ENCODE measurements around the gene COPG1. TPM values are rescaled to one million over a fixed set of nuclear protein-coding genes. Genes with fewer than 3 reads are reported as not detected.

Gene COPG1
- total and polyA plus RNA-seq, 2 experiments from 2014 or later, result 50.0 to 106 TPM

DNA sequence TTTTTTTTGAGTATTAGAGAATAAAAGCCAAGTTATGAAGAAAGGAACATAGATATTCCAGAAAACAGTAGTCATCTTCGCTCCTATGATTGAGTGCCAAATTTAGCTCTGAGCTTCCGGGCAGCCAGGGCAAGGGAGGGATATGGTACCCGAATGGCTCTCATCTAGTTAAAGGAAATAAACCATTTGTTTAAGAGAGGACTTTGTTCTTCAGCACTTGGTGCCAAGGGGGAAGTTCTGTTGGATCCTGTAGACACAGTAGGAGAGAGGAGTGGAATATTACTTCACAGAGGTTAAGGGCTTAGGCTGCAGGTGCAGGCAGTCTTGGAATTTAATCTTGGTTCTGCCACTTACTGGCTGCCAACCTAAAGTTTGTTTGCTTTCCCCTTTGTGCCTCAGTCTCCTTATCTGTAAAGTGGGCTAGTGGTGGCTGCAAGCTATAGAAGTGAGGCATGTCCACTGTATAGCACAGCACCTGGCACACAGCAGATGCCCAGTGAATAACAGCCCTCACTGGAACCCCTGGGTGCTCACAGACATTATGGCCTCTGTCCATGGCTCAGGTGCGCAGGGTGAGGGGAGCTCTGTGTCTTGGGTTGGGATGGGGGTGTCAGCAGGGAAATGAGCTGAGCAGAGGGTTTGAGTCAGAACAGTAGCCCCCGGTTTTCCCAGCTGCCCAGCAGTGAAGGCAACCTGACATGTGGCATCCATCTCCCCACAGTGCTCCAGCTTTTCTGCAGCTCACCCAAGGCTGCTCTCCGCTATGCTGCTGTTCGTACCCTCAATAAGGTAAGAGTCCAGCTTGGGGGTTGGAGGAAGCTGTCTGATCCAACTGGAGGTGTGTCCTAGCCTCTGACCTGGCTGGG, 10.4 kb downstream of the COPG1 start:
- no peak overlapping the region for H3K27ac Mint-ChIP-seq
- no peak overlapping the region for H3K4me3 Mint-ChIP-seq
- H3K9me3 Mint-ChIP-seq, result no peaks in the 10 kb centered on the region
- no peak overlapping the region for H3K4me3 ChIP-seq
- peaks cover 3% of the 10 kb centered on the region for H3K27me3 Mint-ChIP-seq (ENCODE audit: insufficient read depth, low read depth, poor library complexity)
- H3K4me1 Mint-ChIP-seq, result no peaks in the 10 kb centered on the region
- DNase-seq (ENCODE audit: low spot score), result no peak
- peaks cover 87% of the 10 kb centered on the region for H3K36me3 Mint-ChIP-seq (ENCODE audit: low read depth)
- H3K27me3 ChIP-seq (ENCODE audit: insufficient read depth), result no peaks in the 10 kb centered on the region
- no peak for ATAC-seq
- H3F3A ChIP-seq (replicated peaks; ENCODE audit: low read depth), result no peaks in the 10 kb centered on the region
- H3K4me2 ChIP-seq, result no peak overlapping the region
- H3K9me2 ChIP-seq (ENCODE audit: insufficient read depth), result no peaks in the 10 kb centered on the region
- H3K4me1 ChIP-seq (ENCODE audit: insufficient read depth), result no peaks in the 10 kb centered on the region
- H3K79me2 ChIP-seq (replicated peaks; ENCODE audit: insufficient read depth), result no peaks in the 10 kb centered on the region
- peaks cover 40% of the 10 kb centered on the region for H3K36me3 ChIP-seq (ENCODE audit: insufficient read depth)
- no peaks in the 10 kb centered on the region; the same call in 1 of the 2 replicates for H4K20me1 ChIP-seq (replicated peaks; ENCODE audit: insufficient read depth)
- H2AFZ ChIP-seq, result no peak overlapping the region
- TF ChIP-seq, protein P1, sequence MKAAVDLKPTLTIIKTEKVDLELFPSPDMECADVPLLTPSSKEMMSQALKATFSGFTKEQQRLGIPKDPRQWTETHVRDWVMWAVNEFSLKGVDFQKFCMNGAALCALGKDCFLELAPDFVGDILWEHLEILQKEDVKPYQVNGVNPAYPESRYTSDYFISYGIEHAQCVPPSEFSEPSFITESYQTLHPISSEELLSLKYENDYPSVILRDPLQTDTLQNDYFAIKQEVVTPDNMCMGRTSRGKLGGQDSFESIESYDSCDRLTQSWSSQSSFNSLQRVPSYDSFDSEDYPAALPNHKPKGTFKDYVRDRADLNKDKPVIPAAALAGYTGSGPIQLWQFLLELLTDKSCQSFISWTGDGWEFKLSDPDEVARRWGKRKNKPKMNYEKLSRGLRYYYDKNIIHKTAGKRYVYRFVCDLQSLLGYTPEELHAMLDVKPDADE (IDR thresholded peaks at IDR 0.05), result no peak
- no peak for TF ChIP-seq STAT1 (IDR thresholded peaks at IDR 0.05; ENCODE audit: unreplicated experiment)
- no peak for TF ChIP-seq POLR2AphosphoS5 (IDR thresholded peaks at IDR 0.05; ENCODE audit: low read depth)
- no peak for TF ChIP-seq NANOG (IDR thresholded peaks at IDR 0.05; ENCODE audit: borderline replicate concordance)
- no peak for TF ChIP-seq EZH2 (IDR thresholded peaks at IDR 0.05; ENCODE audit: low read depth, unreplicated experiment)
- TF ChIP-seq, protein P2, sequence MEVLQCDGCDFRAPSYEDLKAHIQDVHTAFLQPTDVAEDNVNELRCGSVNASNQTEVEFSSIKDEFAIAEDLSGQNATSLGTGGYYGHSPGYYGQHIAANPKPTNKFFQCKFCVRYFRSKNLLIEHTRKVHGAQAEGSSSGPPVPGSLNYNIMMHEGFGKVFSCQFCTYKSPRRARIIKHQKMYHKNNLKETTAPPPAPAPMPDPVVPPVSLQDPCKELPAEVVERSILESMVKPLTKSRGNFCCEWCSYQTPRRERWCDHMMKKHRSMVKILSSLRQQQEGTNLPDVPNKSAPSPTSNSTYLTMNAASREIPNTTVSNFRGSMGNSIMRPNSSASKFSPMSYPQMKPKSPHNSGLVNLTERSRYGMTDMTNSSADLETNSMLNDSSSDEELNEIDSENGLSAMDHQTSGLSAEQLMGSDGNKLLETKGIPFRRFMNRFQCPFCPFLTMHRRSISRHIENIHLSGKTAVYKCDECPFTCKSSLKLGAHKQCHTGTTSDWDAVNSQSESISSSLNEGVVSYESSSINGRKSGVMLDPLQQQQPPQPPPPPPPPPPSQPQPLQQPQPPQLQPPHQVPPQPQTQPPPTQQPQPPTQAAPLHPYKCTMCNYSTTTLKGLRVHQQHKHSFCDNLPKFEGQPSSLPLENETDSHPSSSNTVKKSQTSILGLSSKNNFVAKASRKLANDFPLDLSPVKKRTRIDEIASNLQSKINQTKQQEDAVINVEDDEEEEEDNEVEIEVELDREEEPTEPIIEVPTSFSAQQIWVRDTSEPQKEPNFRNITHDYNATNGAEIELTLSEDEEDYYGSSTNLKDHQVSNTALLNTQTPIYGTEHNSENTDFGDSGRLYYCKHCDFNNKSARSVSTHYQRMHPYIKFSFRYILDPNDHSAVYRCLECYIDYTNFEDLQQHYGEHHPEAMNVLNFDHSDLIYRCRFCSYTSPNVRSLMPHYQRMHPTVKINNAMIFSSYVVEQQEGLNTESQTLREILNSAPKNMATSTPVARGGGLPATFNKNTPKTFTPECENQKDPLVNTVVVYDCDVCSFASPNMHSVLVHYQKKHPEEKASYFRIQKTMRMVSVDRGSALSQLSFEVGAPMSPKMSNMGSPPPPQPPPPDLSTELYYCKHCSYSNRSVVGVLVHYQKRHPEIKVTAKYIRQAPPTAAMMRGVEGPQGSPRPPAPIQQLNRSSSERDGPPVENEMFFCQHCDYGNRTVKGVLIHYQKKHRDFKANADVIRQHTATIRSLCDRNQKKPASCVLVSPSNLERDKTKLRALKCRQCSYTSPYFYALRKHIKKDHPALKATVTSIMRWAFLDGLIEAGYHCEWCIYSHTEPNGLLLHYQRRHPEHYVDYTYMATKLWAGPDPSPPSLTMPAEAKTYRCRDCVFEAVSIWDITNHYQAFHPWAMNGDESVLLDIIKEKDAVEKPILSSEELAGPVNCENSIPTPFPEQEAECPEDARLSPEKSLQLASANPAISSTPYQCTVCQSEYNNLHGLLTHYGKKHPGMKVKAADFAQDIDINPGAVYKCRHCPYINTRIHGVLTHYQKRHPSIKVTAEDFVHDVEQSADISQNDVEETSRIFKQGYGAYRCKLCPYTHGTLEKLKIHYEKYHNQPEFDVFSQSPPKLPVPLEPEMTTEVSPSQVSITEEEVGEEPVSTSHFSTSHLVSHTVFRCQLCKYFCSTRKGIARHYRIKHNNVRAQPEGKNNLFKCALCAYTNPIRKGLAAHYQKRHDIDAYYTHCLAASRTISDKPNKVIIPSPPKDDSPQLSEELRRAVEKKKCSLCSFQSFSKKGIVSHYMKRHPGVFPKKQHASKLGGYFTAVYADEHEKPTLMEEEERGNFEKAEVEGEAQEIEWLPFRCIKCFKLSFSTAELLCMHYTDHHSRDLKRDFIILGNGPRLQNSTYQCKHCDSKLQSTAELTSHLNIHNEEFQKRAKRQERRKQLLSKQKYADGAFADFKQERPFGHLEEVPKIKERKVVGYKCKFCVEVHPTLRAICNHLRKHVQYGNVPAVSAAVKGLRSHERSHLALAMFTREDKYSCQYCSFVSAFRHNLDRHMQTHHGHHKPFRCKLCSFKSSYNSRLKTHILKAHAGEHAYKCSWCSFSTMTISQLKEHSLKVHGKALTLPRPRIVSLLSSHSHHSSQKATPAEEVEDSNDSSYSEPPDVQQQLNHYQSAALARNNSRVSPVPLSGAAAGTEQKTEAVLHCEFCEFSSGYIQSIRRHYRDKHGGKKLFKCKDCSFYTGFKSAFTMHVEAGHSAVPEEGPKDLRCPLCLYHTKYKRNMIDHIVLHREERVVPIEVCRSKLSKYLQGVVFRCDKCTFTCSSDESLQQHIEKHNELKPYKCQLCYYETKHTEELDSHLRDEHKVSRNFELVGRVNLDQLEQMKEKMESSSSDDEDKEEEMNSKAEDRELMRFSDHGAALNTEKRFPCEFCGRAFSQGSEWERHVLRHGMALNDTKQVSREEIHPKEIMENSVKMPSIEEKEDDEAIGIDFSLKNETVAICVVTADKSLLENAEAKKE (CRISPR knock-in tag; IDR thresholded peaks at IDR 0.05), result no peak
- TF ChIP-seq CREB1 (CRISPR knock-in tag; IDR thresholded peaks at IDR 0.05; ENCODE audit: low read depth), result no peak
- no peak for TF ChIP-seq ZNF114 (CRISPR knock-in tag; IDR thresholded peaks at IDR 0.05)
- no peak for TF ChIP-seq EZH2phosphoT487 (IDR thresholded peaks at IDR 0.05; ENCODE audit: unreplicated experiment)
- H3K27ac ChIP-seq (ENCODE audit: low read depth), result no peak overlapping the region
